H9 (cell line): Measurements from ENCODE around the gene PRKCZ. TPM values are rescaled to one million over a fixed set of nuclear protein-coding genes. Genes with fewer than 3 reads are reported as not detected.

Experiments used
- DNase-seq: peaks from one replicate; pipeline ENCODE4 v3.0.0-alpha.2; 2017
- H2AFZ ChIP-seq: one replicate; pipeline ENCODE4 v1.6.1; 2013; ENCODE audit warnings: mild to moderate bottlenecking, low read length, control low read depth, moderate library complexity
- H2AK5ac ChIP-seq: 2 replicates; pipeline ENCODE4 v1.6.1; 2013; ENCODE audit warnings: low read length, control low read depth, mixed read lengths; ENCODE audit not compliant: insufficient read length
- H2BK120ac ChIP-seq: one replicate; pipeline ENCODE4 v1.6.1; 2013; ENCODE audit warnings: low read depth, mild to moderate bottlenecking, low read length, control low read depth, inconsistent platforms; ENCODE audit not compliant: poor library complexity, severe bottlenecking
- H2BK12ac ChIP-seq: 2 replicates; pipeline ENCODE4 v1.6.1; 2013; ENCODE audit warnings: low read length, control low read depth, mixed read lengths, low read depth; ENCODE audit not compliant: insufficient read length
- H2BK15ac ChIP-seq: 2 replicates; pipeline ENCODE4 v1.6.1; 2013; ENCODE audit warnings: low read depth, low read length, control low read depth
- H2BK20ac ChIP-seq: one replicate; pipeline ENCODE4 v1.6.1; 2013; ENCODE audit warnings: low read depth, mild to moderate bottlenecking, low read length, control low read depth, inconsistent platforms; ENCODE audit not compliant: poor library complexity, severe bottlenecking
- H2BK5ac ChIP-seq: 2 replicates; pipeline ENCODE4 v1.6.1; 2013; ENCODE audit warnings: low read length, control low read depth, mixed read lengths; ENCODE audit not compliant: insufficient read length
- H3K14ac ChIP-seq: 2 replicates; pipeline ENCODE4 v1.6.1; 2013; ENCODE audit warnings: low read length, control low read depth; ENCODE audit not compliant: insufficient read depth
- H3K18ac ChIP-seq: 2 replicates; pipeline ENCODE4 v1.6.1; 2013; ENCODE audit warnings: low read depth, mild to moderate bottlenecking, mixed read lengths, low read length, control low read depth; ENCODE audit not compliant: insufficient read length
- H3K23ac ChIP-seq: 2 replicates; pipeline ENCODE4 v1.6.1; 2013; ENCODE audit warnings: low read length, control low read depth, mixed read lengths, low read depth; ENCODE audit not compliant: insufficient read length
- H3K23me2 ChIP-seq: 2 replicates; pipeline ENCODE4 v1.6.1; 2013; ENCODE audit warnings: low read depth, mild to moderate bottlenecking, mixed read lengths, low read length, control low read depth; ENCODE audit not compliant: insufficient read length, poor library complexity, severe bottlenecking
- H3K27ac ChIP-seq: 2 replicates; pipeline ENCODE4 v1.5.1; 2013; ENCODE audit warnings: low read length, control low read depth, mixed read lengths, low read depth; ENCODE audit not compliant: insufficient read length
- H3K27me3 ChIP-seq: 2 replicates; pipeline ENCODE4 v1.6.1; 2013; ENCODE audit warnings: low read length, control low read depth, inconsistent platforms; ENCODE audit not compliant: insufficient read depth
- H3K4ac ChIP-seq: 2 replicates; pipeline ENCODE4 v1.6.1; 2013; ENCODE audit warnings: low read depth, mild to moderate bottlenecking, control low read depth, inconsistent platforms, low read length, moderate library complexity
- H3K4me1 ChIP-seq: 2 replicates; pipeline ENCODE4 v1.6.1; 2013; ENCODE audit warnings: low read length, control low read depth, inconsistent platforms; ENCODE audit not compliant: insufficient read depth
- H3K4me2 ChIP-seq: 2 replicates; pipeline ENCODE4 v1.6.1; 2013; ENCODE audit warnings: low read length, control low read depth, mixed read lengths; ENCODE audit not compliant: insufficient read length, insufficient read depth
- H3K56ac ChIP-seq: 2 replicates; pipeline ENCODE4 v1.6.1; 2013; ENCODE audit warnings: low read depth, mild to moderate bottlenecking, mixed read lengths, low read length, control low read depth; ENCODE audit not compliant: insufficient read length
- H3K79me1 ChIP-seq: 2 replicates; pipeline ENCODE4 v1.6.1; 2013; ENCODE audit warnings: low read depth, mild to moderate bottlenecking, moderate library complexity, low read length, control low read depth, inconsistent platforms; ENCODE audit not compliant: insufficient read depth, poor library complexity, severe bottlenecking
- H3K79me2 ChIP-seq: 2 replicates; pipeline ENCODE4 v1.6.1; 2013; ENCODE audit warnings: low read length, control low read depth, inconsistent platforms; ENCODE audit not compliant: insufficient read depth
- H3K9ac ChIP-seq: 2 replicates; pipeline ENCODE4 v1.6.1; 2013; ENCODE audit warnings: low read length, control low read depth, mixed read lengths; ENCODE audit not compliant: insufficient read length; ENCODE audit errors: extremely low read depth
- H3K9me3 ChIP-seq: one replicate; pipeline ENCODE4 v1.6.1; 2013; ENCODE audit warnings: low read depth, low read length, inconsistent platforms; ENCODE audit not compliant: control insufficient read depth
- H3T11ph ChIP-seq: one replicate; pipeline ENCODE4 v1.6.1; 2013; ENCODE audit warnings: mild to moderate bottlenecking, low read length, control low read depth, inconsistent platforms
- H4K20me1 ChIP-seq: one replicate; pipeline ENCODE4 v1.6.1; 2013; ENCODE audit not compliant: control insufficient read depth, insufficient read length, insufficient read depth
- H4K5ac ChIP-seq: 2 replicates; pipeline ENCODE4 v1.6.1; 2013; ENCODE audit warnings: low read depth, mild to moderate bottlenecking, mixed read lengths, low read length, control low read depth; ENCODE audit not compliant: insufficient read length
- H4K8ac ChIP-seq: replicated peaks from 2 replicates; pipeline ENCODE4 v1.6.1; 2013; ENCODE audit warnings: low read length, control low read depth, mixed read lengths, low read depth; ENCODE audit not compliant: insufficient read length
- H4K91ac ChIP-seq: 2 replicates; pipeline ENCODE4 v1.6.1; 2013; ENCODE audit warnings: low read depth, mild to moderate bottlenecking, moderate library complexity, mixed read lengths, low read length, control low read depth; ENCODE audit not compliant: insufficient read length
- H3K27ac Mint-ChIP-seq, 3 experiments: 2 replicates in 2 of 3; 3 replicates in 1 of 3; pipeline ENCODE4 v1.8.0; 2020 to 2021; ENCODE audit warnings: mixed read lengths in 3 of 3, mild to moderate bottlenecking in 1 of 3, moderate library complexity in 1 of 3
- H3K27me3 Mint-ChIP-seq: 2 replicates; pipeline ENCODE4 v1.8.0; 2021; ENCODE audit warnings: low read depth, mild to moderate bottlenecking, moderate library complexity, mixed read lengths
- H3K36me3 Mint-ChIP-seq, 3 experiments: 2 replicates in 2 of 3; 3 replicates in 1 of 3; pipeline ENCODE4 v1.8.0; 2020 to 2021; ENCODE audit warnings: low read depth in 3 of 3, mixed read lengths in 3 of 3; ENCODE audit not compliant: insufficient read depth in 1 of 3
- H3K4me1 Mint-ChIP-seq, 2 experiments: 2 replicates each; pipeline ENCODE4 v1.8.0; 2020; ENCODE audit warnings: mixed read lengths in 2 of 2
- H3K4me3 Mint-ChIP-seq, 2 experiments: 2 replicates in 1 of 2; 3 replicates in 1 of 2; pipeline ENCODE4 v1.8.0; 2020 to 2021; ENCODE audit warnings: mild to moderate bottlenecking in 2 of 2, mixed read lengths in 2 of 2, moderate library complexity in 1 of 2
- H3K9me3 Mint-ChIP-seq, 2 experiments: 2 replicates in 1 of 2; 3 replicates in 1 of 2; pipeline ENCODE4 v1.8.0; 2020; ENCODE audit warnings: mild to moderate bottlenecking in 2 of 2, mixed read lengths in 2 of 2, moderate library complexity in 1 of 2
- CTCF ChIP-seq: fragments of 200-600 bp; sonication (generic); conservative IDR thresholded peaks from 3 replicates; pipeline ENCODE4 v1.8.0; 2021; ENCODE audit warnings: antibody characterized with exemption, mild to moderate bottlenecking
- WGBS: extraction: QIAGEN DNeasy Blood & Tissue Kit; methylation state at CpG from one replicate; pipeline ENCODE4 v1.1.7; 2013; ENCODE audit warnings: missing lambda C conversion rate, low lambda C conversion rate, mixed read lengths; ENCODE audit not compliant: insufficient read length; ENCODE audit errors: extremely low coverage; 5-methylcytosine and 5-hydroxymethylcytosine counted together
- total RNA-seq: library from RNA; stranded (reverse); gene quantifications from 2 replicates; pipeline ENCODE4 v1.2.1, GENCODE V29; 2021

PRKCZ gene
- total RNA-seq, 1 experiment from 2014 or later, result 48.4 TPM

- H4K5ac ChIP-seq, result no peak overlapping the region
- H2BK120ac ChIP-seq, result no peak overlapping the region
- H4K91ac ChIP-seq, result no peak overlapping the region
- WGBS, result no CpG with 5 or more reads among the region's 14 CpGs
- H4K20me1 ChIP-seq, result no peaks in the 10 kb centered on the region
- peak; percentile 97 for DNase-seq
- H3K14ac ChIP-seq, result peak overlapping the region; percentile 91; the same call in 1 of the 2 replicates
- no peak overlapping the region for H2BK20ac ChIP-seq
- H3K79me2 ChIP-seq, result peaks cover 2% of the 10 kb centered on the region; the same call in 1 of the 2 replicates
- H3K9me3 ChIP-seq, result no peaks in the 10 kb centered on the region
- no peak overlapping the region for H3K23ac ChIP-seq
- Mint-ChIP-seq H3K27me3 (peaks cover 16% of the 10 kb centered on the region), H3K27ac (peak overlapping the region; percentile 93 to 97 (median 93); a peak in 6 of 7 replicates), H3K9me3 (peaks cover 0 to 3% of the 10 kb centered on the region in 2 experiments; a peak in 2 of 5 replicates), H3K4me1 (peaks cover 18 to 33% of the 10 kb centered on the region in 2 experiments), H3K36me3 (no peaks in the 10 kb centered on the region; a peak in 2 of 7 replicates), H3K4me3 (peak overlapping the region; percentile 73 to 89)
- no peak overlapping the region for H2BK5ac ChIP-seq
- H3K56ac ChIP-seq, result no peak overlapping the region
- no peaks in the 10 kb centered on the region for H3K27me3 ChIP-seq
- H2AK5ac ChIP-seq, result no peak overlapping the region
- H3K9ac ChIP-seq, result peak overlapping the region; percentile 45
- H3K4me1 ChIP-seq, result no peaks in the 10 kb centered on the region; the same call in 1 of the 2 replicates
- H3K4me2 ChIP-seq, result peak overlapping the region; percentile 55
- H3K23me2 ChIP-seq, result peaks cover 10% of the 10 kb centered on the region
- H3K79me1 ChIP-seq, result no peaks in the 10 kb centered on the region
- no peak overlapping the region for H3K18ac ChIP-seq
- H4K8ac ChIP-seq, result no peak overlapping the region
- TF ChIP-seq CTCF, result peak; percentile 70
- no peak overlapping the region for H2AFZ ChIP-seq
- H2BK15ac ChIP-seq, result no peak overlapping the region
- no peak overlapping the region for H3K27ac ChIP-seq
- H3K4ac ChIP-seq, result no peak overlapping the region
- no peak overlapping the region for H2BK12ac ChIP-seq
- no peak overlapping the region for H3T11ph ChIP-seq
Observed at GRCh38 chr1:2049225-2049717, 940 bp upstream of the PRKCZ start.
